Renal cortex interstitium (tissue), 11 donors: ENCODE data around the gene CACNA1D. TPM values are rescaled to one million over a fixed set of nuclear protein-coding genes. Genes with fewer than 3 reads are reported as not detected.

ENCODE experiments used
- DNase-seq, 11 donors: peaks; one replicate each; pipeline ENCODE4 v3.0.0-alpha.2; 2013; ENCODE audit warnings: low read depth in 9 of 11, low spot score in 4 of 11; ENCODE audit errors: extremely low read depth in 1 of 11
- polyA plus RNA-seq, 3 donors: library from polyadenylated mRNA; unstranded; fragments of 120-200 nt; gene quantifications; one replicate each; pipeline ENCODE4 v1.2.1, GENCODE V29; 2013; ENCODE audit not compliant: insufficient read length in 3 of 3

CACNA1D gene
- polyA plus RNA-seq, 3 donors: 11.0 to 18.2 (median 12.9) TPM

DNA sequence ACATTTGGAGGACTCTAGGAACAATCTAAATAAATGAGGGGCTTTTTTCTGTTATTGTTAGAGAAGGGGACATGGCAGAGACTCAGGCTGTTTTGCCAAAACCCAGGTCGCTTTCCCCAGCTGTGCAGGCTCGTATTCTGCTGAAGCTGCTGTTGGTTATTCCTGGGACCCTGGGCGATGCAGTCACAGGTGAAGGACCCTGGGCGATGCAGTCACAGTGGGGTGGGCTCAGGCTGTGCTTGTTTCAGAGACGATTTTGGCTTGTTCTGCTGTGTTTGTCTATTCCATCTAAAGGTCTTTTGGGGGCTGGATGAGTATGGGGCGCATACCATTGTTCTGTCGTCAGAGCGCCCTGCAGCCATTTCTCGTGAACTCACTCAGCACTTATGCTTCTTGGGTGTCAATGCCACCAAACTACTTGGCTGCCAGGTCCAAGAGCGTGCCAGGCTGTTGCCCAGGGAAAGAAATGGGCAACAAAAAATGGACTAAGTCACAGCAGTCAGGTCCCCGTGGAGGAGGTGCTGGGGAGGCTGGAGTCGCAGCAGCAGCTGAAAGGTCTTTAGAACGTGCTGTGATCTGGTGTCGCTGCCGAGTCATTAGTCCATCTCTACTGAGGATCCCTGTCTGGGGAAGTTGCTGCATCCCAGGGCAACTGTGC, 200.4 kb downstream of the CACNA1D start:
- DNase-seq: no peak

DNA sequence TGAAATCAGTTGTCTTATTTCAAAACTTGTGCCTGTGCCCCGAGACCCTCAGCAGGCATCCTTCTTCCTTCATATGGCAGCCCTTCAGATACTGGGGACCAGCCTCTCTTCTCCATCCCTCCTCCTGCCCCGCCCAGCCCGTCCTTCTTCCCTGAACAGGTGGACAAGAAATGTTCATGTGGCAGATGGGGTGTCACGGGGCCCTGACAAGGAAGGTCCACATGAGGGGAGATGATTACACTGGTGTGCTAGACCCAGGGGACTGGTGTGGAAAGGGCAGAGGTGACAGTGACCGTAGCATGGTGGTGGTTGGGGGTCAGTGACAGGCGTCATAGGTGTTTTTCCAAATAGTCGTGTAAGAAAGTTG, 200.9 kb downstream of the CACNA1D start:
- DNase-seq: no peak

DNA sequence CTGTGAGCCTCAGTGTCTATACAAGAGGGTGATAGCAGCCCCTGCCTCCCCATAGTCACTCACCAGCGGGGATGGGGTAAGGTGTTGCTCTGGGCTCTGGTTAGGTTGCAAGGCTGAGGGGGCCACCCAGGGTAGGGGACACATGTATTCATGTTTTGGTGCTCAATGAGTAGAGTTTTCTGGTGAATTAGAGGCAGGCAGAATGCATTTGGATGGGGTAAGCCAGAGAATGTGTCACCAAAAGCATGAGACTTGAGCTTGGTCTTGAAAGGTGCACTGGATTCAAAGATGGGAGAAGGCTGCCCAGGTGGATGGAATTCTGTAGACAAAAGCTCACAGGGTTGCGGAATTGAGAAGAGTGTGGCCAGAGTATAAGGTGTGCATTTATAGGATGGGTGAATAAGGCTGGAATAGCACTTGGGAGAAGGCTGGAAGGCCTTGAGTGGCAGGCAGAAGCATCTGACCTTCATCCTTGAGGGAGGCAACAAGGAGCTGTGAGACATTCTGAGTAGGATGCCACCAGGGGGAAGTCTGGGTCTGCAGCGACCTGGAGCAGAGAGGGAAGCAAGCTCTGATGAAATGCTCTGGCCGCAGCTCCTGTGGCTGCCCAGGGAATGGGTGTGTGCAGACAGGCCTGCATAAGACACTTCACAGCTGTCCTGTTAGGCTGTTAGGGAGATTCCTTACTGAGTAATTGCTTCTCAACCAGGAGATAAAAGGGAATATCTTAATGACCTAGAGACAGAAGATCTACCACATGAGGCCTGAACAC, 202.2 kb downstream of the CACNA1D start:
- no peak for DNase-seq

DNA sequence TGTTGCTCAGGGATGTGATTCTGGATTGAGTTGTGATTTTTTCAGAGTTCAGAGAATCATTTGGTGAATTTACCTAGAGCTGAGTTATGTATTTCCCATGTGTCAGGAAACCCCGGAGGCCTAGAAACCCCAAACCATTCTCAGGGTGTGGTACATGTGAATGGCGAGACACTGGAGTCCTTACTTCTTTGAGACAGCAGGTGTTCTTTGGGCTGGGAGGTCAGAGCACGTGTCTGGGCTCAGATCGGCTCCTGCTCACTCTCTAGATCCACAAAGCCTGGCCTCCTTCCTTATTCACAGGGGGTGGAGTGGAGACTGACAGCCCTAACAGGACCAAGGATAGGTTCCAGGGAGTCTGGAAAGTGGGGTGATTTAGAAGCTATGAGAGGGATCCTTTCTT, 206.0 kb downstream of the CACNA1D start:
- no peak for DNase-seq

DNA sequence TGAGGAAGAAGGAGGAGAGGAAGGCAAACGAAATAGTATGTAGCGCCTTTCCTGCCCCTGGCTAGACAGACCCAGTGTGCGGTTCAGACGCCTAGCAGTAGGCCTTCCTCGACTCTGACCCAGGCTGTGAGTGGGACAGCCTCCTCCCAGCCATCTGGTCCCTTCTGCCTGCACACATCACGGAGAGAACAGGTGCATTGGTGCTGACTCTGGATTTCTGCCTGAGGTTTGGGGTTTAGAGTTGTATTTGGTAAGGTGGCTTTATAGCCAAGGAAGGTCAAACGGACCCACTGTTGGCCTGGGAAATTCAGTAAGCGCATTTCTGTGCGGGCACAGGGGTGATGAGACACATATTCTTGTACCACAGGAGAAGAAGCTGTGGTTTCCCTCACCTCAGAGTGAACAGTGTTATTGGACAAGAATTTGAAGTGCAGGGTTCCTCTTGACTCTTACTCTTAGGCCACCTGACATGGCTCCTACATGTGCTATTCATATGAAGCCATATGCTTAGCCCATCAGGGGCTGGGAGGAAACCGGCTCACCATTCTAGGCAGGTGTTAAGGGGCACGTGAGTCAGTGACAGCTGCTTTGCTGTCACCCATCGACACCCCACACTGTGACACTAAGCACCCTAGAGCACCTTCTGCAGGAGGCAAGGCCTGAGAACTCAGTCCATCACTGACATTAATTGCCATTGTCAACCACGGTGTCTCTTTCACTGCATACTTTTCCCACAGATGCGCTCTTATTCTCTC, 208.5 kb downstream of the CACNA1D start:
- no peak for DNase-seq

DNA sequence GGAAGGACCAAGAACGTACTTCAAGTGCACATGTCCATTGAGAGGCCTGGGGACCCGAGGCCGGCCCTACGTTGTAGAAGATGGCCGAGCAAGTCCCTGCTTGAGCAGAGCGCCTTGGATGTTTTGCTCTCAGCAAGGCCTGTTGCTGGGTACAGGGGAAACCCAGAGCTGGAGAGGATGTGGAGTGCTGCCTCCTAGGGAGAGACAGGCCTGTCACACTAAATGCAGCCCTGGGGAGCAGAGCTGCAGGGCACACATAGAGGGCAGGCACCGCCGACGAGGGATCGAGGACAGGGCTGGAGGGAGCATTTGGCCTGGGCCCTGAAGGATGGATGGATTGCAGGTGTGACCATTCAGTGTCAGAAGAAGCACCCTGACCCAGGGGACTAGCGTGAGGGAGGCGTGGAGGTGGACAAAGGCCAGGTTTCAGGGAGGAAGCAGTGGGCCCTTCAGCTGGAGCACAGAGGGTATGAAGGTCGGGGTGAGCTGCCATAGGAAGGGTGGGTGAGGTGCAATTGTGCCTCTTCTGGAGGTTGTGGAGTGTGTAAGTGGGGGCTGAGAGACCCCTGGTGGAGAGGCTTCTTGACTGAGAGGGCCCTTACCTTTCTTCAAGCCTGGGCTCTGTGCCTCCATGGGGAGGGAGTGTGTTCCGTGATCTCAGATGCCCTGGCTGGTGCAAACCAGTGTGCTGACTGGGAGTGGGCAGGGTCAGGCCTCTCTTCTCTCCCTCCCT, 209.4 kb downstream of the CACNA1D start:
- no peak for DNase-seq

DNA sequence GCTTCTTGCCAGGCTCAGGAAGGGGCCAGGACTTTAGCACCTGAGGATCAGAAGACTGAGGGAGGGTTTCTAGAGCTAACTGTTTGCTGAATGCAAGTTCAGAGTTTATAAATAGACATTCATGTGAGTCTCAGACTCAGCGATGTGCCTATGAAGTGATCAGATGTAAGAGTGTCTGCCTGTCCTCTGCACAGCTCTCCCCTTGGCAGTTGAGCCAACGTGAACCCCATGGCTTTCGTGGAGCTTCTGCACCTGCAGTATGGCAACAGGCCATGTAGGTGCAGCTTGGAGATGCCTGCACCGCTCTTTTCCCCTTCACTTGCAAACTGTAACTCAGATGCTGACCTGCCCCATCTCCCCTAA, 209.9 kb downstream of the CACNA1D start:
- DNase-seq: no peak

DNA sequence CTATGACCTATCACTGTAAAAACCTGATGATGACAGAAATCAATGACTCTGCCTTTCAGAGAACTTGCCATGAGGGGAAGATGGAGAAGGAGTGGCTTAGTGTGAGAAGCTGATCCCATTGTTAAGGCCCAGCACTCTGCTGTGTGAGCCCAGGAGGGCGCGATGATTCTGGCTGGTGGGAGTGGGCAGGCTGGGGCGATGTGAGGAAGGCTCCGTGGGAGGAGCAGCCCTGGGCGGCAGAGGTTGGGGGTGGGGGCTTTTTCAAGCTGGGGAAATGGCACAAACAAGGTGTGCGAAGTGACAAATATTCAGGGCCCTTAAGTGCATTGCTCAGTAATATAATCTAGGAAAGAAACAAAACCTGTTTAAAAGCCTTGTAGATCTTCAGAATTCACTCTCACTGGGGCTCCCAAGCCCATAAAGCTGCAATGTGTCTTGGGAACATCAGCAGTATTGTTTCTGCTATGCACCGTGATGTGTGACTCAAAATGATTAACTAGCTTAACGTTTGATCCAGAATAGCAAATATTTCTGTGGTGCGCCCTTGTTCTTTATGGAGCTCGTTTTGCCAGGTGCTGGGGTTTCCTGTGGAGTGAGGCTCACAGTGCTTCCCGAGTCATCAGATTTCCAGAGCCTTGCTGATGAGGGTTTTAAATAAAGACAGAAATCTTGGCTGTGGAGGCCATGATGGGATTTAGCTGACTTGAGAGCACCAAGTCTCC, 210.8 kb downstream of the CACNA1D start:
- peak in 2 of 11 donors; percentile 24 to 27 for DNase-seq

DNA sequence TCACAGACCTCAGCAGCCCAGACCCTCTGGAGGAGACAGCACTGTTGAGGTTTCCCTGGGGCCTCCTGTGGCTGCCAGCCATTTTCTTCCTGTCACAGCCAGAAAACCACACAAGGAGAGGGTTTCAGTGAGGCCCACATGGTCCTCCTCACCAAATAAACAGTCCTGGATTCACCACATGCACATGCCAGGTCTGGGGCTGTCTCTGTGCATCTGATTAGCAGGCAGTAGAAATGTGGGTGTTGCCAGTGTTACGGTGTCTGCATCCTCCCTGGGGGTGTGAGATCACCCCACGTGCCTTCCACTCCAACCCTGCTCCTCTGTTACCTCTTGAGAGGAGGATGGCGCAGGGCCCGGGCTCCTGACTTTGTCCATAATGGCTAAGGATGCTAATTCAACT, 211.4 kb downstream of the CACNA1D start:
- DNase-seq: no peak

DNA sequence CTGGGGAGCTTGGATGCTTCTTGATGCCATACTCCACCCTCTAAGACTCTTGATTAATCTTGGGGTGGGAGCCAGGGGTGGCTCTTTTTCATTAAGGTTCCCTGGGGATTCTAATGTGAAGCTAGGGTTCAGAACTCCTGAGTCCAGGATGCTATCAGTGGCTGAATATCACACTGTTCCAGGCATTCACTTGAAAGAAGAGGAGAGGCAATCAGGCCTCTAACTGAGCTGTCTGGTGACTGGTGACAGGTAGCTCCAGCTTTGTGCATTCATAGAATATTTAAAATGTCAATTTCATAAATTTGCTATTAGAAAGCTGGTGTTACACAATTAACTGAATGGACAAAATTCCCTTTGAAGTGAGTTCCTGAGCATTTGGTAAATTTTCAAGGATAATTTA, 212.8 kb downstream of the CACNA1D start:
- no peak for DNase-seq

DNA sequence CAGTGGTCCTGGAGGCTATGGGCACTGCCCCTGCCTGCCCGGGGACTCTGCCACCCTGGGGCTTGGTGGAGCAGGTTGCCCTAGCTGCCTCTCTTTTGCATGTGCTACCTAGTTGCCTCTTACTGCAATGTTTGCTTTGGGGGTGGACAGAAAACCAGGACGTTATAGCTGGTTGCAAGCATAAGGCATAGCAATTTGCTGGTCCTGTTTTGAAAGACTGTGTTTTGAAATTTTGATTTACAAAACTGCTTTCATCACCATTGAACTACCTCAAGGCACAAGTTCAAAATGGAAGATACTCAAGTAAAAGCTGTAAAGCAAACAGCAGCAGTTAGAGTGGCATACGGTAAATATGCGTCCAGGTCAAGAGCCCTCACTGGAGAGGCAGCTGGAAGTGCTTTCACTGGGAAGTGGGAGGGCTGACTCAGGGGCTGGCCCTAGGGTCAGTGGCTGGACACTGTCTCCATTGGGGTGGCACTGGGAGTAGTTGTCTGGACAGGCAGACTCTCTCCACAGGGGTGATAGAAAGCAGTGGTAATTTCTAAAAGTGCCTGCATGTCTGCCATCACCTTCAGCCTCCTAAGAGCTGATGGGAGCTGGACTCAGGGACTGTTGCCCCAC, 213.7 kb downstream of the CACNA1D start:
- DNase-seq: no peak

DNA sequence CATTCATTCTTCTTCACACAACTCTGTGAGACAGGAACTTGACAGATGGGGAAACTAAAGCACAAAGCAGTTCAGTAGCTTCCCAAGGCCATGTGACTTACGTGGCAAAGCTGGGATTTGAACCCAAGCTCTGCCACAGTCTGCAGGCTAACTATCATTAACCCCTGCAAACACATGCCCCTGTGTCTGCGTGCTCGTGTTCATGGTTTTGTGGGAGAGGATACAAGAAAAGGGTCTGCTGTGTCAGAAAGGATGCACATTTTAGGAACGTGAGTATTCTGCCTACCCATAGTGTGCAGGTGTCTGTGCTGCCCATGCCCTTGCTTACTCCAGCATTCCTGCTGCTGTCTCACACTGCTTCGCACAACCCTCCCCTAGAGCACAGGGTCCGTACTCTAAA, 214.8 kb downstream of the CACNA1D start:
- no peak for DNase-seq

DNA sequence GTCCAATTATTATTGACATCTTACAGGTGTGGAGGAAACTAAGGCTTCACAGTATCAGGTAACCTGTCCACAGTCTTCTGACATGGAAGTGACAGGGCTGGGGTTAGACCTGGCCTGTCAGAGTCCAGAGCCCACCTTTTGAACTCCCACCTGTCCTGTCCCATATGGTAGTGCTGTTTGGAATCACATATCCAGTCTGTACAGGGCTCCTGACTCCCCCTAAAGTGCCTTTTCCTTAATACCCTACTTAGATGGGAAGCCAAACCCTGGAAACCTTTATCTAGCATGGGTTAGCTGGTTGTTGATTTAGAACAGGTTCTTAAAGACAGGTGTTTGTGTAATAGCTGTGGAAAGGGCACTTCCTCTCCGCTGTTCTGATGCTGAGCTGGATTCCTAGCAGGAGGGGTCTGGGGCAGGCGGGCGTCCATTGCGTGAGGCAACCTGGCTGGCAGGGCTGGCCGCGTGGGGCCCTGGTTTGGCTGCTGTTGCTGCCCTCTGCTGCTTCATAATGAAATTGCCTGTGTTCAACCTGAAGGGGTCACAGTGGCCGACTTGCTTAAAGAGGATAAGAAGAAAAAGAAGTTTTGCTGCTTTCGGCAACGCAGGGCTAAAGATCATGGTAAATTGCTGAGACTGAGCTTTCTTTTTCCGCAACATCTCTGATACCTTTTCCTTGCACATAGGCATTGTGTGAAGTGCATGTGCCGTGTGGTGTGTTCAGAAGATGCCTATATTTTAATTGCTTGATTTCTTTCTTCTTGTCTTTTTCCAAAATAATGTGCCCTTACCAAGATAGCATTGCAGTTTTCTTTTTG, 215.7 kb downstream of the CACNA1D start:
- DNase-seq: peak in 9 of 11 donors; percentile 41 to 72 (median 57)

DNA sequence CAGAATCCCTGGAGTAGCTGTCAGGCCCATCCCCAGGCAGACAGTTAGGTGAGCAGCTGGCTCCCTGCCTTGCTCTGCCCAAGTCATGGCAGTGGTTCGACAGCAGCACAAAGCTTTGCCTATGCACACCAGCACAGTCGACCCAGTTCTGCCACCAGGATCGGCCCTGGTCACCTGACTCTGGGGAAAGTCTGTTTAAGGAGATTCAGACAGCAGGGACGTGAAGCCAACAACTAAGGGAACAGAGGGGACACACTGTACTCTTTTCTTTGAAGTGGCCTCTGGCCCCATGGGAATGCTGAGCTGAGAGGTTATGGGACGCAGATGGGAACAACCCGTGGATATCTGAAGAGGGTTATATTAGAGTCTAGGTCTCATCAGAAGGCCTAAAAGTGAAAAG, 217.0 kb downstream of the CACNA1D start:
- no peak for DNase-seq

DNA sequence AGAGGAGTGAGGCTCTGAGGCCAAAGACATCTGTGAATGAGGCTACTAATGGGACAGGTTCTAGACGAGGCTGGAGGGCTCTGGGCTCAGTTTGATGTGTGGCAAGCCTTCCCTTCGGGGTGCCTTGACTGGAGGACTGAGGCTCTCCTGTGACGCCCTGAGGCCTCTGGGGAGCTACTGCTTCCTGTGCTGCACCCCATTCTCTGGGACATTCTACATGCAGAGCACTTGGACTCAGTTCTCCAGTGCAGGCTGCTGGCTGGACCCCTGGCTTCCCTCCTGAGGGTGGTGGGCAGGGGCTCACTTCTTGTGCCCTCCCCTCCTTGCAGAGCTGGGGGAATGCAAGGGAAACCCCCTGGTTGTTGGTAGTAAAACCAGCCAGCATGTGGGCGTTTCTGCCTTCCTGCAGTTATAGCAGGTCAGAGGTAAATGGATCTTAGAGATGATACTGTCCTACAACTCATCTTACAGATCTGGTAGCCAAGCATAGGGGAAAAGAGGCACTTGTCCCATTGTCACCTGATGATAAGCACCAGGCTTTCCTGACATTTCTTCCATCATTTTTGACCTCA, 218.5 kb downstream of the CACNA1D start:
- no peak for DNase-seq

DNA sequence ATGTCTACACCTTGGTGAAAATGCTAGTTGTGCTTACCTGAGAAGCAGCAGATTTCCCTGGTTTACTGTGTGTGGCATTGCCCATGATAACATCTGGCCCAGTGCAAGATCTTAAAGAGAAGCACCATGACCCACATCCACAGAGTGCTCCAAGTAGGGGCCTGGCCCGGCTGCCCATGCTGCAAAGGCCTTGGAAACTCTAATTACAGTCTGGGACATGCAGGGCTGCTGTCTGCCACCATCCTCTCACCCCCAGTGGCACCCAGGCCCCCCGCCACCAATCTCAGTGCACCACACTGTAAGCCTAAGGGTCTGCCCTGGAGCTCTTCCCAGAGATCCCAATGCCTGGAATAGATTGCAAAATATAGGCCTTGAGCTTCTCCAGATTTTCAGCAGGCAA, 219.2 kb downstream of the CACNA1D start:
- no peak for DNase-seq

DNA sequence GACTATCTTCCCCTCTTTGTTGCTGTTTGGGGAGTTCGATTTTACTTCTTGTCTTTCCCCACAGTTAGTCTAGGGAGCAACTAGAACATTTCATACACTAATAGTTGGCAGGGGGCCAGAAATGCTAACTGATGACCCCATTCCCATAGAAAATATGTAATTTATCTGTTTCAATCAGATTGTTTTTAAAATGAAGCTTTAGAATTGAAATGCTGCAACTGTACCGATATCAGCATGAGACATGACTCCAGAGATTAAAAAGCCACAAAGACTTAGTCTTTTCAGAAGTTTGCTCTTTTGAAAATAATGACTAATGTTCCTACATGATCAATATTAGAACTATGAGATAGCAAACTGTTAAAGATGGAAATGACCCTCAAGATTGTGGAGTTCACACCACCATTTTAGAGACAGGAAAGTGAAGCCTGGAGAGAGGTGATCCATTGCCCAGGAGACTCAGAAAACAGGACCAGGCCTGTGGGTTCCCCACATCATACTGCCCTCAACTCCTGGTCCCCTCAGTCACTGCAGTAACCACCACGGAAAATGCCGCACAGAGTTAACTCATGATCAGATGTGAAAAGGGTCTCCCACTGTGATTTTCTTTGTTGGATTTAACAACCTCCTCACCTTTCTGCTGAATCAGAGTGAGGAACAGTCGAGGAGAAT, 221.5 kb downstream of the CACNA1D start:
- no peak for DNase-seq
